ENCODE measurements around the gene TAS2R4.
"Not testable (repeated sequence)": the region's sequence is repeated elsewhere in the genome, so short reads cannot be mapped to it uniquely, and the experiment has no call there.

DNA sequence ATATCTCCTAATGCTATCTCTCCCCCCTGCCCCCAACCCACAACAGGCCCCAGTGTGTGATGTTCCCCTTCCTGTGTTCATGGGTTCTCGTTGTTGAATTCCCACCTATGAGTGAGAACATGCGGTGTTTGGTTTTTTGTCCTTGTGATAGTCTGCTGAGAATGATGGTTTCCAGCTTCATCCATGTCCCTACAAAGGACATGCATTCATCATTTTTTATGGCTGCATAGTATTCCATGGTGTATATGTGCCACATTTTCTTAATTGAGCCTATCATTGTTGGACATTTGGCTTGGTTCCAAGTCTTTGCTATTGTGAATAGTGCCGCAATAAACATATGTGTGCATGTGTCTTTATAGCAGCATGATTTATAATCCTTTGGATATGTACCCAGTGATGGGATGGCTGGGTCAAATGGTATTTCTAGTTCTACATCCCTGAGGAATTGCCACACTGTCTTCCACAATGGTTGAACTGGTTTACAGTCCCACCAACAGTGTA, 6.3 kb upstream of the TAS2R4 start:
- TF ChIP-seq, protein P1, sequence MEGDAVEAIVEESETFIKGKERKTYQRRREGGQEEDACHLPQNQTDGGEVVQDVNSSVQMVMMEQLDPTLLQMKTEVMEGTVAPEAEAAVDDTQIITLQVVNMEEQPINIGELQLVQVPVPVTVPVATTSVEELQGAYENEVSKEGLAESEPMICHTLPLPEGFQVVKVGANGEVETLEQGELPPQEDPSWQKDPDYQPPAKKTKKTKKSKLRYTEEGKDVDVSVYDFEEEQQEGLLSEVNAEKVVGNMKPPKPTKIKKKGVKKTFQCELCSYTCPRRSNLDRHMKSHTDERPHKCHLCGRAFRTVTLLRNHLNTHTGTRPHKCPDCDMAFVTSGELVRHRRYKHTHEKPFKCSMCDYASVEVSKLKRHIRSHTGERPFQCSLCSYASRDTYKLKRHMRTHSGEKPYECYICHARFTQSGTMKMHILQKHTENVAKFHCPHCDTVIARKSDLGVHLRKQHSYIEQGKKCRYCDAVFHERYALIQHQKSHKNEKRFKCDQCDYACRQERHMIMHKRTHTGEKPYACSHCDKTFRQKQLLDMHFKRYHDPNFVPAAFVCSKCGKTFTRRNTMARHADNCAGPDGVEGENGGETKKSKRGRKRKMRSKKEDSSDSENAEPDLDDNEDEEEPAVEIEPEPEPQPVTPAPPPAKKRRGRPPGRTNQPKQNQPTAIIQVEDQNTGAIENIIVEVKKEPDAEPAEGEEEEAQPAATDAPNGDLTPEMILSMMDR (IDR thresholded peaks at IDR 0.05): not testable (repeated sequence)
- not testable (repeated sequence) for TF ChIP-seq POLR2A (IDR thresholded peaks at IDR 0.05)

All from uterus (tissue), 2 donors.